ENCODE measurements around the gene CCDC141. TPM values are rescaled to one million over a fixed set of nuclear protein-coding genes. Genes with fewer than 3 reads are reported as not detected.

Gene CCDC141
- total RNA-seq, 1 donor from 2014 or later, result 61.6 TPM

GRCh38 chr2:178845566-178846457 lies 204.1 kb downstream of the CCDC141 start:
- Histone ChIP-seq H3K4me3 (ENCODE audit: low read length in 3 of 3) (peak overlapping the region; percentile 33 to 47 (median 45)), H3K36me3 (ENCODE audit: control insufficient read depth in 3 of 3, insufficient read depth in 3 of 3, low read length in 3 of 3) (peaks cover 0 to 3% (median 0%) of the 10 kb centered on the region in 3 donors), H3K9me3 (ENCODE audit: control insufficient read depth in 3 of 3, low read length in 3 of 3) (no peaks in the 10 kb centered on the region), H3K9ac (ENCODE audit: low read depth in 1 of 3, low read length in 3 of 3) (peak overlapping the region in 2 of 3 donors; percentile 54 to 65), H3K27me3 (ENCODE audit: control insufficient read depth in 3 of 3, insufficient read depth in 3 of 3, low read length in 3 of 3) (no peaks in the 10 kb centered on the region), H3K27ac (ENCODE audit: low read depth, low read length) (peak overlapping the region; percentile 76), H3K4me1 (ENCODE audit: control insufficient read depth in 3 of 3, insufficient read depth in 3 of 3, low read length in 3 of 3) (peaks cover 9 to 27% (median 14%) of the 10 kb centered on the region in 3 donors)

GRCh38 chr2:178844701-178845100 lies 205.2 kb downstream of the CCDC141 start:
- Histone ChIP-seq H3K4me3 (ENCODE audit: low read length in 3 of 3) (peak overlapping the region in 2 of 3 donors; percentile 8 to 47), H3K36me3 (ENCODE audit: control insufficient read depth in 3 of 3, insufficient read depth in 3 of 3, low read length in 3 of 3) (peaks cover 0 to 3% (median 0%) of the 10 kb centered on the region in 3 donors), H3K9ac (ENCODE audit: low read depth in 1 of 3, low read length in 3 of 3) (peak overlapping the region; percentile 35 to 71 (median 64)), H3K4me1 (ENCODE audit: control insufficient read depth in 3 of 3, insufficient read depth in 3 of 3, low read length in 3 of 3) (peaks cover 9 to 27% (median 14%) of the 10 kb centered on the region in 3 donors), H3K27me3 (ENCODE audit: control insufficient read depth in 3 of 3, insufficient read depth in 3 of 3, low read length in 3 of 3) (no peaks in the 10 kb centered on the region), H3K27ac (ENCODE audit: low read depth, low read length) (peak overlapping the region; percentile 76), H3K9me3 (ENCODE audit: control insufficient read depth in 3 of 3, low read length in 3 of 3) (no peaks in the 10 kb centered on the region)

- peaks cover 9 to 27% (median 14%) of the 10 kb centered on the region in 3 donors for H3K4me1 ChIP-seq (ENCODE audit: control insufficient read depth in 3 of 3, insufficient read depth in 3 of 3, low read length in 3 of 3)
- no peaks in the 10 kb centered on the region for H3K27me3 ChIP-seq (ENCODE audit: control insufficient read depth in 3 of 3, insufficient read depth in 3 of 3, low read length in 3 of 3)
- H3K4me3 ChIP-seq (ENCODE audit: low read length in 3 of 3), result peak overlapping the region in 2 of 3 donors; percentile 7 to 8
- peak overlapping the region; percentile 35 to 71 (median 64) for H3K9ac ChIP-seq (ENCODE audit: low read depth in 1 of 3, low read length in 3 of 3)
- H3K9me3 ChIP-seq (ENCODE audit: control insufficient read depth in 3 of 3, low read length in 3 of 3), result no peaks in the 10 kb centered on the region
- peaks cover 0 to 3% (median 0%) of the 10 kb centered on the region in 3 donors for H3K36me3 ChIP-seq (ENCODE audit: control insufficient read depth in 3 of 3, insufficient read depth in 3 of 3, low read length in 3 of 3)
- H3K27ac ChIP-seq (ENCODE audit: low read depth, low read length), result peak overlapping the region; percentile 76
These were observed 205.7 kb downstream of the CCDC141 start for GRCh38 chr2:178844269-178844668.

- H3K27ac ChIP-seq (ENCODE audit: low read depth, low read length), result peak overlapping the region; percentile 76
- H3K27me3 ChIP-seq (ENCODE audit: control insufficient read depth in 3 of 3, insufficient read depth in 3 of 3, low read length in 3 of 3), result no peaks in the 10 kb centered on the region
- H3K9ac ChIP-seq (ENCODE audit: low read depth in 1 of 3, low read length in 3 of 3), result peak overlapping the region in 1 of 3 donors; percentile 71
- peaks cover 0 to 3% (median 0%) of the 10 kb centered on the region in 3 donors for H3K36me3 ChIP-seq (ENCODE audit: control insufficient read depth in 3 of 3, insufficient read depth in 3 of 3, low read length in 3 of 3)
- H3K9me3 ChIP-seq (ENCODE audit: control insufficient read depth in 3 of 3, low read length in 3 of 3), result no peaks in the 10 kb centered on the region
- peaks cover 9 to 27% (median 14%) of the 10 kb centered on the region in 3 donors for H3K4me1 ChIP-seq (ENCODE audit: control insufficient read depth in 3 of 3, insufficient read depth in 3 of 3, low read length in 3 of 3)
- no peak overlapping the region for H3K4me3 ChIP-seq (ENCODE audit: low read length in 3 of 3)
These were observed 206.2 kb downstream of the CCDC141 start for GRCh38 chr2:178843697-178844096.

- Histone ChIP-seq H3K27ac (ENCODE audit: low read depth, low read length) (no peak overlapping the region), H3K9me3 (ENCODE audit: control insufficient read depth in 3 of 3, low read length in 3 of 3) (no peaks in the 10 kb centered on the region), H3K4me1 (ENCODE audit: control insufficient read depth in 3 of 3, insufficient read depth in 3 of 3, low read length in 3 of 3) (peaks cover 6 to 20% (median 11%) of the 10 kb centered on the region in 3 donors)
These were observed 213.1 kb downstream of the CCDC141 start for GRCh38 chr2:178836807-178837206.

GRCh38 chr2:178834086-178834485 lies 215.9 kb downstream of the CCDC141 start:
- no peaks in the 10 kb centered on the region for H3K27me3 ChIP-seq (ENCODE audit: control insufficient read depth in 3 of 3, insufficient read depth in 3 of 3, low read length in 3 of 3)
- peaks cover 0 to 9% (median 0%) of the 10 kb centered on the region in 3 donors for H3K36me3 ChIP-seq (ENCODE audit: control insufficient read depth in 3 of 3, insufficient read depth in 3 of 3, low read length in 3 of 3)
- no peak overlapping the region for H3K27ac ChIP-seq (ENCODE audit: low read depth, low read length)
- H3K4me1 ChIP-seq (ENCODE audit: control insufficient read depth in 3 of 3, insufficient read depth in 3 of 3, low read length in 3 of 3), result peaks cover 11 to 28% (median 15%) of the 10 kb centered on the region in 3 donors
- H3K9ac ChIP-seq (ENCODE audit: low read depth in 1 of 3, low read length in 3 of 3), result peak overlapping the region in 2 of 3 donors; percentile 18 to 43
- H3K4me3 ChIP-seq (ENCODE audit: low read length in 3 of 3), result peak overlapping the region in 2 of 3 donors; percentile 14 to 29
- no peaks in the 10 kb centered on the region for H3K9me3 ChIP-seq (ENCODE audit: control insufficient read depth in 3 of 3, low read length in 3 of 3)

More at GRCh38 chr2:178836807-178837206, 213.1 kb downstream of the CCDC141 start:
- H3K27me3 ChIP-seq (ENCODE audit: control insufficient read depth in 3 of 3, insufficient read depth in 3 of 3, low read length in 3 of 3), result no peaks in the 10 kb centered on the region
- H3K36me3 ChIP-seq (ENCODE audit: control insufficient read depth in 3 of 3, insufficient read depth in 3 of 3, low read length in 3 of 3), result peaks cover 0 to 9% (median 0%) of the 10 kb centered on the region in 3 donors
- peak overlapping the region in 2 of 3 donors; percentile 24 to 26 for H3K9ac ChIP-seq (ENCODE audit: low read depth in 1 of 3, low read length in 3 of 3)
- peak overlapping the region in 1 of 3 donors; percentile 4 for H3K4me3 ChIP-seq (ENCODE audit: low read length in 3 of 3)

- Histone ChIP-seq H3K36me3 (ENCODE audit: control insufficient read depth in 3 of 3, insufficient read depth in 3 of 3, low read length in 3 of 3) (peaks cover 0 to 9% (median 0%) of the 10 kb centered on the region in 3 donors), H3K4me1 (ENCODE audit: control insufficient read depth in 3 of 3, insufficient read depth in 3 of 3, low read length in 3 of 3) (peaks cover 13 to 34% (median 19%) of the 10 kb centered on the region in 3 donors), H3K27ac (ENCODE audit: low read depth, low read length) (no peak overlapping the region), H3K4me3 (ENCODE audit: low read length in 3 of 3) (no peak overlapping the region), H3K9ac (ENCODE audit: low read depth in 1 of 3, low read length in 3 of 3) (no peak overlapping the region), H3K27me3 (ENCODE audit: control insufficient read depth in 3 of 3, insufficient read depth in 3 of 3, low read length in 3 of 3) (no peaks in the 10 kb centered on the region), H3K9me3 (ENCODE audit: control insufficient read depth in 3 of 3, low read length in 3 of 3) (no peaks in the 10 kb centered on the region)
These were observed 216.6 kb downstream of the CCDC141 start for GRCh38 chr2:178833382-178833781.

- Histone ChIP-seq H3K9ac (ENCODE audit: low read depth in 1 of 3, low read length in 3 of 3) (no peak overlapping the region), H3K36me3 (ENCODE audit: control insufficient read depth in 3 of 3, insufficient read depth in 3 of 3, low read length in 3 of 3) (no peaks in the 10 kb centered on the region), H3K9me3 (ENCODE audit: control insufficient read depth in 3 of 3, low read length in 3 of 3) (no peaks in the 10 kb centered on the region), H3K4me1 (ENCODE audit: control insufficient read depth in 3 of 3, insufficient read depth in 3 of 3, low read length in 3 of 3) (peaks cover 19 to 30% (median 20%) of the 10 kb centered on the region in 3 donors), H3K27ac (ENCODE audit: low read depth, low read length) (no peak overlapping the region), H3K4me3 (ENCODE audit: low read length in 3 of 3) (no peak overlapping the region), H3K27me3 (ENCODE audit: control insufficient read depth in 3 of 3, insufficient read depth in 3 of 3, low read length in 3 of 3) (no peaks in the 10 kb centered on the region)
These were observed 219.5 kb downstream of the CCDC141 start for GRCh38 chr2:178830451-178830850.

- Histone ChIP-seq H3K27ac (ENCODE audit: low read depth, low read length) (no peak overlapping the region), H3K27me3 (ENCODE audit: control insufficient read depth in 3 of 3, insufficient read depth in 3 of 3, low read length in 3 of 3) (no peaks in the 10 kb centered on the region), H3K4me3 (ENCODE audit: low read length in 3 of 3) (no peak overlapping the region), H3K9me3 (ENCODE audit: control insufficient read depth in 3 of 3, low read length in 3 of 3) (no peaks in the 10 kb centered on the region), H3K36me3 (ENCODE audit: control insufficient read depth in 3 of 3, insufficient read depth in 3 of 3, low read length in 3 of 3) (no peaks in the 10 kb centered on the region), H3K4me1 (ENCODE audit: control insufficient read depth in 3 of 3, insufficient read depth in 3 of 3, low read length in 3 of 3) (peaks cover 19 to 30% (median 20%) of the 10 kb centered on the region in 3 donors), H3K9ac (ENCODE audit: low read depth in 1 of 3, low read length in 3 of 3) (no peak overlapping the region)
These were observed 220.0 kb downstream of the CCDC141 start for GRCh38 chr2:178829981-178830380.

All from skeletal muscle tissue (tissue), 4 donors.